ENCODE data around the gene ISCU.
A peak's percentile ranks its signal among the peaks of the same experiment; 100 is the strongest.

Gene ISCU

GRCh38 chr12:108563136-108563803 lies 874 bp downstream of the ISCU start:
- peaks cover 16% of the 10 kb centered on the region for H3K36me3 ChIP-seq (ENCODE audit: insufficient read depth, low read length)
- peaks cover 50% of the 10 kb centered on the region for H3K4me1 ChIP-seq (ENCODE audit: control insufficient read depth, insufficient read depth, low read length, unreplicated experiment)
- H3K27me3 ChIP-seq (ENCODE audit: insufficient read depth, low read length), result no peaks in the 10 kb centered on the region
- peak overlapping the region; percentile 50; the same call in 1 of the 2 replicates for H3K27ac ChIP-seq (ENCODE audit: low read depth, low read length)
- peaks cover 49% of the 10 kb centered on the region for H3K79me2 ChIP-seq (ENCODE audit: control insufficient read depth, insufficient read depth, low read length, unreplicated experiment)
- peak overlapping the region; percentile 55 for H2AFZ ChIP-seq (ENCODE audit: low read length, unreplicated experiment)
- peak overlapping the region; percentile 99 for H3K4me3 ChIP-seq (ENCODE audit: low read depth, low read length)

DNA sequence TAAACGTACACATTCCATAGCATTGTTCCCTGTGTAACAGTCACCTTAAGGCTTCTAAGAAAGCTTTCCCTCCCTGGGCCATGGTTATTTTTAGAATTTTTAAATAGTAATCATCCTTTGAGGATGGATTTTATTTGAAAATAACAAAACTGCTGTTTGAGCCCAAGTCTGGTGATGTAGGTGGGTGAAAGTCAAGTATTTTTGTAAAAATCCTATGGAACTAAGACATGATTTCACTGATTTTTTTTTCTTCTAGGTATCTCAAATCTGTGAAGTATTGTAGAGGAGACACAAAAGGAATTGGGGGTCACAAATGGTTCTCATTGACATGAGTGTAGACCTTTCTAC lies 1.4 kb downstream of the ISCU start:
- Histone ChIP-seq H3K4me3 (ENCODE audit: low read depth, low read length) (peak overlapping the region; percentile 99), H2AFZ (ENCODE audit: low read length, unreplicated experiment) (no peak overlapping the region), H3K79me2 (ENCODE audit: control insufficient read depth, insufficient read depth, low read length, unreplicated experiment) (peaks cover 44% of the 10 kb centered on the region), H3K36me3 (ENCODE audit: insufficient read depth, low read length) (peaks cover 16% of the 10 kb centered on the region), H3K4me1 (ENCODE audit: control insufficient read depth, insufficient read depth, low read length, unreplicated experiment) (peaks cover 50% of the 10 kb centered on the region), H3K27me3 (ENCODE audit: insufficient read depth, low read length) (no peaks in the 10 kb centered on the region), H3K27ac (ENCODE audit: low read depth, low read length) (no peak overlapping the region)

- H3K36me3 ChIP-seq (ENCODE audit: insufficient read depth, low read length), result peaks cover 16% of the 10 kb centered on the region
- no peaks in the 10 kb centered on the region for H3K27me3 ChIP-seq (ENCODE audit: insufficient read depth, low read length)
- peaks cover 35% of the 10 kb centered on the region for H3K79me2 ChIP-seq (ENCODE audit: control insufficient read depth, insufficient read depth, low read length, unreplicated experiment)
- H3K4me1 ChIP-seq (ENCODE audit: control insufficient read depth, insufficient read depth, low read length, unreplicated experiment), result peaks cover 43% of the 10 kb centered on the region
- H2AFZ ChIP-seq (ENCODE audit: low read length, unreplicated experiment), result no peak overlapping the region
- no peak overlapping the region; the same call in 1 of the 2 replicates for H3K27ac ChIP-seq (ENCODE audit: low read depth, low read length)
- H3K4me3 ChIP-seq (ENCODE audit: low read depth, low read length), result no peak overlapping the region
Observed at GRCh38 chr12:108564724-108565123, 2.3 kb downstream of the ISCU start.

DNA sequence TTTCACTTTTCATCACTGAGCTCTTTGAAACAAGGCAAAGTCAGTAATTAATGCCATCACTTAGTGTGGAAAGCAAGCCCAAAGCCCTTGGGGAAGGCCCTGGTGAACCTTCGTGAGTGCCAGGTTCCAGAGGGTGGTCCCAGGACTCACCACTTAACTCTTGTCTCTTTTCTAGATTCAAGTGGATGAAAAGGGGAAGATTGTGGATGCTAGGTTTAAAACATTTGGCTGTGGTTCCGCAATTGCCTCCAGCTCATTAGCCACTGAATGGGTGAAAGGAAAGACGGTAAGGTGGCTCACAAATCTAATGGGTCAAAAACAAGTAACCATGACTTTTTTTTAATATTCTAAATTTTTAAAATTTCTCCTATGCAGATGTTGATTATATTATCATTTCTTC lies 2.8 kb downstream of the ISCU start:
- H2AFZ ChIP-seq (ENCODE audit: low read length, unreplicated experiment), result no peak overlapping the region
- H3K27me3 ChIP-seq (ENCODE audit: insufficient read depth, low read length), result no peaks in the 10 kb centered on the region
- peaks cover 30% of the 10 kb centered on the region for H3K79me2 ChIP-seq (ENCODE audit: control insufficient read depth, insufficient read depth, low read length, unreplicated experiment)
- H3K36me3 ChIP-seq (ENCODE audit: insufficient read depth, low read length), result peaks cover 16% of the 10 kb centered on the region
- H3K4me3 ChIP-seq (ENCODE audit: low read depth, low read length), result no peak overlapping the region
- H3K27ac ChIP-seq (ENCODE audit: low read depth, low read length), result peak overlapping the region; percentile 24; the same call in 1 of the 2 replicates
- H3K4me1 ChIP-seq (ENCODE audit: control insufficient read depth, insufficient read depth, low read length, unreplicated experiment), result peaks cover 40% of the 10 kb centered on the region

DNA sequence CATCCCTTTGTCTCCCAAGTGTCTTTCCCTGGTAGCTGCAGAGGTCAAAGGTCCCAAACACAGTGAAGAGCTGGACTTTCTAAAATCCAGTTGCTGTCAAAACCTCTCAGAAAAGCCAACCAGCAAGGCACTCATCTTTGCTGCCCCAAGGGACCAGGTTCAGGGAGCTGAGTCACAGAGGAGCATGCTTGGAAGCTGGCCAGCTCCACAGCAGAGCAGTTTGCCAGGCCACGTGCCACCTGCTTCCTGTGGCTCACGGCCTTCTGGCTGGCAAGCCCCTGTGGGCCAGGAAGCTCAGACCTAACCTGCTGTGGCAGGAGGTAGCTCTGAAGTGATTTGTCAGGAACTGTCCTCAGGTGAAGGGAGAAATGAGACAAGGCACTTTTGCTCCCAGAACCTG lies 3.6 kb downstream of the ISCU start:
- no peaks in the 10 kb centered on the region for H3K27me3 ChIP-seq (ENCODE audit: insufficient read depth, low read length)
- H3K27ac ChIP-seq (ENCODE audit: low read depth, low read length), result peak overlapping the region; percentile 49; the same call in 1 of the 2 replicates
- no peak overlapping the region for H3K4me3 ChIP-seq (ENCODE audit: low read depth, low read length)
- peaks cover 40% of the 10 kb centered on the region for H3K4me1 ChIP-seq (ENCODE audit: control insufficient read depth, insufficient read depth, low read length, unreplicated experiment)
- H2AFZ ChIP-seq (ENCODE audit: low read length, unreplicated experiment), result no peak overlapping the region
- H3K79me2 ChIP-seq (ENCODE audit: control insufficient read depth, insufficient read depth, low read length, unreplicated experiment), result peaks cover 22% of the 10 kb centered on the region
- peaks cover 16% of the 10 kb centered on the region for H3K36me3 ChIP-seq (ENCODE audit: insufficient read depth, low read length)

- Histone ChIP-seq H3K27ac (ENCODE audit: low read depth, low read length) (peak overlapping the region; percentile 49; the same call in 1 of the 2 replicates), H3K27me3 (ENCODE audit: insufficient read depth, low read length) (no peaks in the 10 kb centered on the region), H3K4me1 (ENCODE audit: control insufficient read depth, insufficient read depth, low read length, unreplicated experiment) (peaks cover 40% of the 10 kb centered on the region), H3K79me2 (ENCODE audit: control insufficient read depth, insufficient read depth, low read length, unreplicated experiment) (peaks cover 22% of the 10 kb centered on the region), H3K36me3 (ENCODE audit: insufficient read depth, low read length) (peaks cover 16% of the 10 kb centered on the region), H3K4me3 (ENCODE audit: low read depth, low read length) (no peak overlapping the region), H2AFZ (ENCODE audit: low read length, unreplicated experiment) (no peak overlapping the region)
Observed at GRCh38 chr12:108566452-108566851, 4.1 kb downstream of the ISCU start.

- Histone ChIP-seq H3K27me3 (ENCODE audit: insufficient read depth, low read length) (no peaks in the 10 kb centered on the region), H3K27ac (ENCODE audit: low read depth, low read length) (no peak overlapping the region), H3K4me3 (ENCODE audit: low read depth, low read length) (no peak overlapping the region), H3K36me3 (ENCODE audit: insufficient read depth, low read length) (peaks cover 16% of the 10 kb centered on the region), H3K4me1 (ENCODE audit: control insufficient read depth, insufficient read depth, low read length, unreplicated experiment) (peaks cover 40% of the 10 kb centered on the region), H2AFZ (ENCODE audit: low read length, unreplicated experiment) (no peak overlapping the region), H3K79me2 (ENCODE audit: control insufficient read depth, insufficient read depth, low read length, unreplicated experiment) (peaks cover 20% of the 10 kb centered on the region)
Observed at GRCh38 chr12:108567406-108568337, 5.3 kb downstream of the ISCU start.

DNA sequence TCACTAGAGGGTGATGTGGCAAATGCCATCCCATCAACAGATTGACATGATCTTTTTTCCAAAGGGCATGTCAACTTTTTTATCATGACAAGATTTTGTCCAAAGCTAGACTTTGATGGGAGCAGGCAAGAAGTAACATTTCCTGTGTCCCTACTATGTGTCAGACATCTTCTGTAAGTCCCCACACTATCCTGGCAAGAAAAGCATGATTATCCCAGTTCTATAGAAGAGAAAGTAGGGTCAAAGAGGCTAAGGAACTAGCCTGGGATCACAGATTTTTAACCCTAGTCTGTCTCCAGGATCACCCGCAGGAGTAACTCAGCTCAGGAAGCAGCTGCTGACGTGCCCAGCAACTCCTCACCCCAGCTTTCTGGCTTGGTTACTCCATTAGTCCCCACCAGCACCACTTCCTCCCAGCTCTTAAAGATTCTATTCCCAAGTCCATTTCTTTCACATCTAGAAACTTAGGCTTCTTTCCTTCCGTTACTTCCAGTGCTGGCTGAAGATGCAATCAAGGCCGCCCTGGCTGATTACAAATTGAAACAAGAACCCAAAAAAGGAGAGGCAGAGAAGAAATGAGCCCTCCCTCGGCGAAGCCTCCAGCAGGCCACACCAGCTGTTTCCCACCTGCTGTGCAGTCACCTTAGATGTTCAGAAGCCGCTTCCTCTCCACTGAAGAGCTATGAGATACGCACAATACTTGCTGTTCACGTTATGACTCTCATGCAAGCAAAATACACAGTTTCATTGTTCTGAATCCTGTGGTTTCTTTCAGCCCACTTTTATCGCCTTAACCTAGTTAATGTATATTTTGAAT lies 6.2 kb downstream of the ISCU start:
- H3K4me1 ChIP-seq (ENCODE audit: control insufficient read depth, insufficient read depth, low read length, unreplicated experiment), result peaks cover 40% of the 10 kb centered on the region
- no peak overlapping the region for H3K27ac ChIP-seq (ENCODE audit: low read depth, low read length)
- peaks cover 13% of the 10 kb centered on the region for H3K79me2 ChIP-seq (ENCODE audit: control insufficient read depth, insufficient read depth, low read length, unreplicated experiment)
- peaks cover 16% of the 10 kb centered on the region for H3K36me3 ChIP-seq (ENCODE audit: insufficient read depth, low read length)
- no peak overlapping the region for H2AFZ ChIP-seq (ENCODE audit: low read length, unreplicated experiment)
- H3K4me3 ChIP-seq (ENCODE audit: low read depth, low read length), result no peak overlapping the region
- H3K27me3 ChIP-seq (ENCODE audit: insufficient read depth, low read length), result no peaks in the 10 kb centered on the region

- no peaks in the 10 kb centered on the region for H3K27me3 ChIP-seq (ENCODE audit: insufficient read depth, low read length)
- H3K4me3 ChIP-seq (ENCODE audit: low read depth, low read length), result no peak overlapping the region
- H3K4me1 ChIP-seq (ENCODE audit: control insufficient read depth, insufficient read depth, low read length, unreplicated experiment), result peaks cover 17% of the 10 kb centered on the region
- H3K36me3 ChIP-seq (ENCODE audit: insufficient read depth, low read length), result peaks cover 3% of the 10 kb centered on the region
- H2AFZ ChIP-seq (ENCODE audit: low read length, unreplicated experiment), result no peak overlapping the region
- no peaks in the 10 kb centered on the region for H3K79me2 ChIP-seq (ENCODE audit: control insufficient read depth, insufficient read depth, low read length, unreplicated experiment)
- no peak overlapping the region for H3K27ac ChIP-seq (ENCODE audit: low read depth, low read length)
Observed at GRCh38 chr12:108570743-108571608, 8.6 kb downstream of the ISCU start.
